ENCODE results near the gene TNS3. TPM values are rescaled to one million over a fixed set of nuclear protein-coding genes. Genes with fewer than 3 reads are reported as not detected.

Gene TNS3
- total RNA-seq, 1 donor from 2014 or later = 30.3 TPM

GRCh38 chr7:47414342-47415317 lies 167.3 kb downstream of the TNS3 start:
- Mint-ChIP-seq H3K4me3 (no peak overlapping the region), H3K27ac (no peak overlapping the region)
- TF ChIP-seq CTCF (IDR thresholded peaks at IDR 0.05) = no peak

GRCh38 chr7:47413526-47414341 lies 168.2 kb downstream of the TNS3 start:
- ChIA-PET CTCF (no interaction called here), POLR2A (no interaction called here)
- intact Hi-C loops (cut with micrococcal nuclease) = no loop called here
- no peak overlapping the region for H3K4me3 Mint-ChIP-seq
- no peaks in the 10 kb centered on the region for H3K9me3 Mint-ChIP-seq
- DNase-seq (no peak), ATAC-seq (ENCODE audit: low read depth) (no peak)
- H3K4me1 Mint-ChIP-seq = no peaks in the 10 kb centered on the region
- H3K36me3 Mint-ChIP-seq (ENCODE audit: low read depth) = peaks cover 62% of the 10 kb centered on the region
- no peak for TF ChIP-seq CTCF (IDR thresholded peaks at IDR 0.05)
- no peak overlapping the region for H3K27ac Mint-ChIP-seq
- no peaks in the 10 kb centered on the region for H3K27me3 Mint-ChIP-seq

More at GRCh38 chr7:47414342-47415317, 167.3 kb downstream of the TNS3 start:
- ATAC-seq (ENCODE audit: low read depth) (no peak), DNase-seq (no peak)
- ChIA-PET POLR2A (no interaction called here), CTCF (no interaction called here)
- Mint-ChIP-seq H3K27me3 (no peaks in the 10 kb centered on the region), H3K36me3 (ENCODE audit: low read depth) (peaks cover 64% of the 10 kb centered on the region), H3K9me3 (no peaks in the 10 kb centered on the region), H3K4me1 (no peaks in the 10 kb centered on the region)
- intact Hi-C loops (cut with micrococcal nuclease) = no loop called here

GRCh38 chr7:47411901-47412300 lies 170.0 kb downstream of the TNS3 start:
- Mint-ChIP-seq H3K9me3 (no peaks in the 10 kb centered on the region), H3K4me3 (no peak overlapping the region), H3K27ac (no peak overlapping the region), H3K4me1 (no peaks in the 10 kb centered on the region), H3K27me3 (no peaks in the 10 kb centered on the region), H3K36me3 (ENCODE audit: low read depth) (peaks cover 67% of the 10 kb centered on the region)
- no peak for TF ChIP-seq CTCF (IDR thresholded peaks at IDR 0.05)
- ChIA-PET POLR2A (no interaction called here), CTCF (no interaction called here)
- intact Hi-C loops (cut with micrococcal nuclease) = no loop called here
- DNase-seq (no peak), ATAC-seq (ENCODE audit: low read depth) (no peak)

- Mint-ChIP-seq H3K36me3 (ENCODE audit: low read depth) (peaks cover 66% of the 10 kb centered on the region), H3K4me3 (no peak overlapping the region), H3K27ac (no peak overlapping the region), H3K9me3 (no peaks in the 10 kb centered on the region), H3K27me3 (no peaks in the 10 kb centered on the region), H3K4me1 (no peaks in the 10 kb centered on the region)
- CTCF ChIA-PET = no interaction called here
- ATAC-seq (ENCODE audit: low read depth) (no peak), DNase-seq (no peak)
- TF ChIP-seq CTCF (IDR thresholded peaks at IDR 0.05) = no peak
- intact Hi-C loops (cut with micrococcal nuclease) = no loop called here
- POLR2A ChIA-PET = no interaction called here
Measured at GRCh38 chr7:47411281-47411869, 170.5 kb downstream of the TNS3 start.

GRCh38 chr7:47408675-47409074 lies 173.2 kb downstream of the TNS3 start:
- Mint-ChIP-seq H3K27ac (no peak overlapping the region), H3K4me3 (no peak overlapping the region), H3K9me3 (no peaks in the 10 kb centered on the region), H3K4me1 (no peaks in the 10 kb centered on the region), H3K27me3 (no peaks in the 10 kb centered on the region), H3K36me3 (ENCODE audit: low read depth) (peaks cover 62% of the 10 kb centered on the region)
- no peak for ATAC-seq (ENCODE audit: low read depth)
- CTCF ChIA-PET = no interaction called here
- POLR2A ChIA-PET = no interaction called here
- no peak for DNase-seq
- intact Hi-C loops (cut with micrococcal nuclease) = no loop called here
- TF ChIP-seq CTCF (IDR thresholded peaks at IDR 0.05) = no peak

Measured in activated B cell treated with CpG ODN at 0.5 μM for 24 hours (primary cell).